ENCODE results near the gene SYT17. TPM values are rescaled to one million over a fixed set of nuclear protein-coding genes. Genes with fewer than 3 reads are reported as not detected.

SYT17 gene
- total RNA-seq, 2 donors from 2014 or later = 1.8 to 1.9 TPM

DNA sequence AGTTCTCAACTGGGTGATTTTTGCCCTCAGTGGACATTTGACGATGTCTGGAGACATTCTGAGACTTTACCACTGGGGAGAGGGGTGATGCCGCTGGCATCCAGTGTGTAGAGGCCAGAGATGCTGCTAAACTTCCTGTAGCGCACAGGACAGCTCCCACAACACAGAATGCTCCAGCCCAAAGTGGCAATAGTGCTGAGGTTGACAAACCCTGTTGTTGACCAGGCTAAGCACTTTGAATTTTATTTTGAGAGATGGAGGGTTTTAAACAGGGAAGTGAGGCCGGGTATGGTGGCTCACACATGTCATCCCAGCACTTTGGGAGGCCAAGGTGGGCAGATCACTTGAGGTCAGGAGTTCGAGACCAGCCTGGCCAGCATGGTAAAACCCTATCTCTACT, 44.0 kb downstream of the SYT17 start:
- H3K27me3 ChIP-seq (replicated peaks; ENCODE audit: insufficient read depth) = no peaks in the 10 kb centered on the region
- ATAC-seq (ENCODE audit: insufficient number of reproducible peaks, low FRiP score, low read depth) (no peak), DNase-seq (ENCODE audit: low spot score) (no peak)
- TF ChIP-seq, protein P1, sequence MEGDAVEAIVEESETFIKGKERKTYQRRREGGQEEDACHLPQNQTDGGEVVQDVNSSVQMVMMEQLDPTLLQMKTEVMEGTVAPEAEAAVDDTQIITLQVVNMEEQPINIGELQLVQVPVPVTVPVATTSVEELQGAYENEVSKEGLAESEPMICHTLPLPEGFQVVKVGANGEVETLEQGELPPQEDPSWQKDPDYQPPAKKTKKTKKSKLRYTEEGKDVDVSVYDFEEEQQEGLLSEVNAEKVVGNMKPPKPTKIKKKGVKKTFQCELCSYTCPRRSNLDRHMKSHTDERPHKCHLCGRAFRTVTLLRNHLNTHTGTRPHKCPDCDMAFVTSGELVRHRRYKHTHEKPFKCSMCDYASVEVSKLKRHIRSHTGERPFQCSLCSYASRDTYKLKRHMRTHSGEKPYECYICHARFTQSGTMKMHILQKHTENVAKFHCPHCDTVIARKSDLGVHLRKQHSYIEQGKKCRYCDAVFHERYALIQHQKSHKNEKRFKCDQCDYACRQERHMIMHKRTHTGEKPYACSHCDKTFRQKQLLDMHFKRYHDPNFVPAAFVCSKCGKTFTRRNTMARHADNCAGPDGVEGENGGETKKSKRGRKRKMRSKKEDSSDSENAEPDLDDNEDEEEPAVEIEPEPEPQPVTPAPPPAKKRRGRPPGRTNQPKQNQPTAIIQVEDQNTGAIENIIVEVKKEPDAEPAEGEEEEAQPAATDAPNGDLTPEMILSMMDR (IDR thresholded peaks at IDR 0.05) = no peak
- no peaks in the 10 kb centered on the region for H3K36me3 ChIP-seq
- H3K9me3 ChIP-seq = no peaks in the 10 kb centered on the region
- H3K4me3 ChIP-seq = no peak overlapping the region
- no peaks in the 10 kb centered on the region for H3K4me1 ChIP-seq (ENCODE audit: control insufficient read depth in 1 of 2, low read depth in 2 of 2)
- H3K27ac ChIP-seq = no peak overlapping the region

- no peaks in the 10 kb centered on the region for H3K36me3 ChIP-seq
- TF ChIP-seq, protein P1 (IDR thresholded peaks at IDR 0.05) = no peak
- no peaks in the 10 kb centered on the region for H3K9me3 ChIP-seq
- H3K27ac ChIP-seq = no peak overlapping the region
- no peak overlapping the region for H3K4me3 ChIP-seq
- no peak for DNase-seq (ENCODE audit: low spot score)
- no peaks in the 10 kb centered on the region for H3K4me1 ChIP-seq (ENCODE audit: control insufficient read depth in 1 of 2, low read depth in 2 of 2)
- no peaks in the 10 kb centered on the region for H3K27me3 ChIP-seq (replicated peaks; ENCODE audit: insufficient read depth)
- ATAC-seq (ENCODE audit: insufficient number of reproducible peaks, low FRiP score, low read depth) = no peak
Measured at GRCh38 chr16:19213885-19214284, 45.8 kb downstream of the SYT17 start.

- DNase-seq (ENCODE audit: low spot score) (no peak), ATAC-seq (ENCODE audit: insufficient number of reproducible peaks, low FRiP score, low read depth) (no peak)
- H3K4me3 ChIP-seq = no peak overlapping the region
- H3K9me3 ChIP-seq = no peaks in the 10 kb centered on the region
- H3K36me3 ChIP-seq = no peaks in the 10 kb centered on the region
- TF ChIP-seq, protein P1 (IDR thresholded peaks at IDR 0.05) = no peak
- no peak overlapping the region for H3K27ac ChIP-seq
- no peaks in the 10 kb centered on the region for H3K4me1 ChIP-seq (ENCODE audit: control insufficient read depth in 1 of 2, low read depth in 2 of 2)
- no peaks in the 10 kb centered on the region for H3K27me3 ChIP-seq (replicated peaks; ENCODE audit: insufficient read depth)
Measured at GRCh38 chr16:19215705-19216104, 47.7 kb downstream of the SYT17 start.

GRCh38 chr16:19218581-19218980, 50.5 kb downstream of the SYT17 start:
- Histone ChIP-seq H3K4me3 (no peak overlapping the region), H3K36me3 (no peaks in the 10 kb centered on the region), H3K9me3 (no peaks in the 10 kb centered on the region), H3K27ac (no peak overlapping the region), H3K27me3 (replicated peaks; ENCODE audit: insufficient read depth) (no peaks in the 10 kb centered on the region), H3K4me1 (ENCODE audit: control insufficient read depth in 1 of 2, low read depth in 2 of 2) (no peaks in the 10 kb centered on the region)
- DNase-seq (ENCODE audit: low spot score) (no peak), ATAC-seq (ENCODE audit: insufficient number of reproducible peaks, low FRiP score, low read depth) (no peak)
- TF ChIP-seq, protein P1 (IDR thresholded peaks at IDR 0.05) = no peak

DNA sequence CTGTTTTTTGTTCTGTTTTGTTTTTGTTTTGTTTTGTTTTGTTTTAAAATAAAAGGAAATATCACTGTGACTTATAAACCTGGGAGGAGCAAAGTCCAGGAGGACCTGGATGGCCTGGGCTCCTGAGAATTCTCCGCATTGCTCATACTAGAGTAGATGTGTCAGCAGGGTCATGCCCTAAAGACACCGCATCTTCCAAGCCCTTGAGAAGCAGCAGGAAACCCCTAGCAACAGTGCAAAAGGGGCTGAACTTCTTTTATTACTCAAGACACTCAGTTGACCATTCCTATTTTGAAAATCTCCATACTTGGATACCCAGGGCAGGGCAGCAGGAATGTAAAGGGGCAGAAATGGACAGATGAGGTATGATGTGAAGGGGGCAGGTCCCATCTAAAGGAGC, 51.8 kb downstream of the SYT17 start:
- TF ChIP-seq, protein P1 (IDR thresholded peaks at IDR 0.05) = no peak
- DNase-seq (ENCODE audit: low spot score) = no peak
- no peaks in the 10 kb centered on the region for H3K36me3 ChIP-seq
- H3K4me3 ChIP-seq = no peak overlapping the region
- H3K27ac ChIP-seq = no peak overlapping the region
- no peaks in the 10 kb centered on the region for H3K9me3 ChIP-seq
- no peaks in the 10 kb centered on the region for H3K4me1 ChIP-seq (ENCODE audit: control insufficient read depth in 1 of 2, low read depth in 2 of 2)
- no peak for ATAC-seq (ENCODE audit: insufficient number of reproducible peaks, low FRiP score, low read depth)
- no peaks in the 10 kb centered on the region for H3K27me3 ChIP-seq (replicated peaks; ENCODE audit: insufficient read depth)

Measured in thoracic aorta (tissue), 2 donors.